Ectodermal cell (in vitro differentiated cells): Measurements from ENCODE around the gene NCOA3.

Experiments
- H3K27ac ChIP-seq: 2 replicates; pipeline ENCODE4 v1.7.0; 2013; ENCODE audit warnings: mild to moderate bottlenecking, low read depth, low read length; ENCODE audit not compliant: insufficient read depth, poor library complexity, severe bottlenecking
- H3K27me3 ChIP-seq: 2 replicates; pipeline ENCODE4 v1.7.0; 2013; ENCODE audit warnings: mild to moderate bottlenecking, low read length; ENCODE audit not compliant: insufficient read depth, control insufficient read depth, poor library complexity, severe bottlenecking
- H3K36me3 ChIP-seq: one replicate; pipeline ENCODE4 v1.7.0; 2013; ENCODE audit warnings: low read length; ENCODE audit not compliant: control insufficient read depth, insufficient read depth
- H3K4me1 ChIP-seq: one replicate; pipeline ENCODE4 v1.7.0; 2013; ENCODE audit warnings: low read length; ENCODE audit not compliant: control insufficient read depth, insufficient read depth
- H3K4me3 ChIP-seq: 2 replicates; pipeline ENCODE4 v1.7.0; 2013; ENCODE audit warnings: low read depth, low read length, control low read depth; ENCODE audit not compliant: insufficient read depth
- H3K9me3 ChIP-seq: 2 replicates; pipeline ENCODE4 v1.7.0; 2013; ENCODE audit warnings: mild to moderate bottlenecking, low read length, moderate library complexity; ENCODE audit not compliant: control insufficient read depth
- WGBS, 2 experiments: methylation state at CpG; one replicate each; pipeline ENCODE4 v1.1.7; 2013; ENCODE audit warnings: missing lambda C conversion rate in 2 of 2; 5-methylcytosine and 5-hydroxymethylcytosine counted together

Gene NCOA3

DNA sequence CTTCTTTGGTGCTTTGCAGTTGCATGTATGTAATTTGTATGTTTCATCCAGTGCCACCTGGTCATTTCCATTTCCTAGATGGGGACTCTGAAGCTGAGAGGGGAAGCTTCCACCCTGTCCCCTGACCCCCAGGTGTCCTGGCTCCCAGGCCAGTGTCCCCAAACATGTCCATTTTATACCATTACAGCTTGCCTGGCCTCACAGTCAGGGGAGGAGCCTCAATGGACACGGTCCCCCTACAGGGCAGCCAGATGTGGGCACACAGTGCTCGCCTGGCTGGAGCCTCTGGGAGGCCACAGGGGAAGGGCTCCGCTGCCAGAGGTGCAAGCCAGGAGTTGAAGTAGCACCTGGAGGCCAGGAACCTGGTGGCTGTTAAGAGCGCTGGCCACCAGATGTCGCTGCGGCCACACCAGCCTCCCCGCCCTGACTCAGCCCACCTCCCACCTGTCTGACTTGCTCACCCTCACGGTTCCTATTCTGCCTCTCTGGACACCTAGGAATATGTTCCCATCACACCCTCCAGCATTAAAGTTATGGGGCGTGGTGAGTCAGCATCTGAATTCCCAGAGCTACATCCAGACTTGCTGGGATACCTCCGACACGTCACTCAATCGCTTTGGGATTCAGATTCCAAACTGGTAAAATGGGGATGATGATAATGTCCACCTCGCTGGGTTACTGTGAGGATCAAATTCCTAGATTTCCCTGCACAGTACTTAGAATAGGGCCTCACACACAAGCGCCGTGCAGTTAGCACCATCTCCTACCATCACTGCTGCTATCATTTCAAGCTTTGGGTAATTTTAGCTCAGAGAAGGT is 176.2 kb downstream of the NCOA3 start:
- Histone ChIP-seq H3K9me3 (no peaks in the 10 kb centered on the region), H3K27ac (no peak overlapping the region), H3K4me3 (no peak overlapping the region), H3K36me3 (no peaks in the 10 kb centered on the region), H3K4me1 (no peaks in the 10 kb centered on the region), H3K27me3 (no peaks in the 10 kb centered on the region)
- 41 to 45% methylated on average over 15 of the region's 15 CpGs for WGBS, 2 experiments

DNA sequence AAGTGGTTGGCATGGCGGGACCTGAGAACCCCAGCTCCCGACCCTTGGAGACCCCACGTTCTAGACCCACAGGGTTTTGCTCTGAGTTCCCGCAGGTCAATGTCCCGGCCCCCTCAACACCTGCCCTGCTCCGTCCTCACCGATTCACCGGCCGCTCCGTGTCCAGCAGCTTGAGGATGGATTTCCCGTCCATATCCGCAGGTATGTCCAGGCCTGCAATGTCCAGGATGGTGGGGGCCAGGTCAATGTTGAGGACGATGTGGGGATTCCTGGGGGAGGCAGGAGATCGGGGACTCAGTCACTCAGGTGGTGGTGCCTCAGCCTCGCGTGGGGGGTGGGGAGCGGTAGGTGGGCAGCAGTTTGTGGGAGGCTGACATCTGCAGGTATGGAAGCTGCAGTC is 176.8 kb downstream of the NCOA3 start:
- WGBS, 2 experiments, result 95 to 97% methylated on average over 17 of the region's 17 CpGs
- no peaks in the 10 kb centered on the region for H3K9me3 ChIP-seq
- H3K27me3 ChIP-seq, result no peaks in the 10 kb centered on the region
- no peaks in the 10 kb centered on the region for H3K4me1 ChIP-seq
- H3K4me3 ChIP-seq, result no peak overlapping the region
- H3K27ac ChIP-seq, result no peak overlapping the region
- H3K36me3 ChIP-seq, result no peaks in the 10 kb centered on the region

GRCh38 chr20:47679462-47679861 is 177.8 kb downstream of the NCOA3 start:
- WGBS, 2 experiments, result 91 to 95% methylated on average over 4 of the region's 4 CpGs
- H3K27me3 ChIP-seq, result no peaks in the 10 kb centered on the region
- H3K4me3 ChIP-seq, result no peak overlapping the region
- no peaks in the 10 kb centered on the region for H3K36me3 ChIP-seq
- no peak overlapping the region for H3K27ac ChIP-seq
- no peaks in the 10 kb centered on the region for H3K9me3 ChIP-seq
- H3K4me1 ChIP-seq, result no peaks in the 10 kb centered on the region

DNA sequence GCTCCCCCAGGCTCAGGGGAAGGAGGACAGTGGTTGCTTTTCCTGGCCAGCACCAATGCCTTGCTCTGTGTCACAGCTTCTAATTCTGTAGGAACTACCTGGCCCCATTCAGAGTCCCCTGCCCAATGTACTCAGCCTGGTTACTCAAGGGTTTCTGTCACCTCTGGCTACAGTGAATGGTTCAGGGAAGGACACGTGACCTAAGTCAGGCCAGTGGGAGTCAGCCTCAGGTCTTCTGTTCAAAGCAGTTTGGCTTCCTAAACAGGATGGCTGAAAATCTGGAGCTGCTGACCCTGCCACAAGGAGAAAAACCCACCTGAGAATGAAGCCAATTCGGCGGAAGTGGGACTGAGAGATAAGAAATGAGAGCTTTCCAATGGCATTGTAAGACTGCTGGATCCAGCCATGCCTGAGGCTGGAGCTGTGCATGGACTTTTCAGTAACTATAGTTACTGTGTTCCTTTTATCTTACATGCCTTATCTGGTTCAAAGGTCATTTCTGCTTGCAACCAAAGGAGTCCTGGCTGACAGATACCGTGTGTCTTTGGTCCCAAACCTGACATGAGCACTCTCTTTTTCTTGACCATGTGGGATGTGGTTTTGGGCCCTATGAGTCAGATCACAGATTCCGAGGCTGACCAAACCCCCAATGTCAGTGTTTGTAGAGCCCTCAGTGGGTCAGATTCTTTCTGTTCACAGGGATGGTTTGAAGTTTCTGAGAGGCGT is 179.3 kb downstream of the NCOA3 start:
- Histone ChIP-seq H3K4me1 (no peaks in the 10 kb centered on the region), H3K9me3 (no peaks in the 10 kb centered on the region), H3K27me3 (no peaks in the 10 kb centered on the region), H3K36me3 (no peaks in the 10 kb centered on the region), H3K4me3 (no peak overlapping the region), H3K27ac (no peak overlapping the region)
- 91 to 93% methylated on average over 6 of the region's 6 CpGs for WGBS, 2 experiments

DNA sequence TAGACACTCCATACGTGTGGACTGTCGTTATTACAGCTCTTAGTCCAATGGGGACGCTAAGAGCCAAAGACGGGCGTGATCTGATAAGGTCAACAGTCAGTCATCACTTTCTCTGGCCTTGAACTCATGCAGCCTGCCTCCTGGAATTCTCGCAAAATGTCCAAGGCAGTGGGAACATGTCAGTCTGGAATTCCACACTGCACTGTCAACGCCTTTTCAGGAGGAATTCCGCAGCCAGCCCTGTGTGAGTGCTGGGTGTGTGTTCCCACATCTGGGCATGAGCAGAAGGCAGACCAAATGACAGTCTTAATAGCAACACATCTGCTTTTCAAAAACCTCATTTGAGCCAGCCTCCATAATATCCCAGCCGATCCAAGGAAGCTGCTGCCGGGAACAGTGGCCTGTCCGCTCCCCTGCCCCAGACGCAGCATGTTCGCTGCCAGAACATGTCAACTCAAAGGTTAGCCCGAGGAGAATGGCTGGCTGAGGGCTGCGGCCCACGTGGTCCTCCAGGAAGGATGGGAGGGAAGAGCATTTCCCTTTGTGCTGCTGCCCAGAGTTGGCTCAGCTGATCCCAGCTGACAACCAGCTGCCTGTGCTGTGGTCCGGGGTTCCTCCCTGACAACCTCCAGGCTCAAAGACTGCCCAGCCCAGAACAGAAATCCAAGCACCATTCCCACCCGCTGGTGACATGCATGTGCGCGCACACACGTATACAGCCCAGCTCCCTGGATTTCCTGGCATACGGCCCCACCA is 180.5 kb downstream of the NCOA3 start:
- Histone ChIP-seq H3K9me3 (no peaks in the 10 kb centered on the region), H3K36me3 (no peaks in the 10 kb centered on the region), H3K4me1 (no peaks in the 10 kb centered on the region), H3K27ac (no peak overlapping the region), H3K4me3 (no peak overlapping the region), H3K27me3 (no peaks in the 10 kb centered on the region)
- 89 to 92% methylated on average over 22 of the region's 22 CpGs for WGBS, 2 experiments

DNA sequence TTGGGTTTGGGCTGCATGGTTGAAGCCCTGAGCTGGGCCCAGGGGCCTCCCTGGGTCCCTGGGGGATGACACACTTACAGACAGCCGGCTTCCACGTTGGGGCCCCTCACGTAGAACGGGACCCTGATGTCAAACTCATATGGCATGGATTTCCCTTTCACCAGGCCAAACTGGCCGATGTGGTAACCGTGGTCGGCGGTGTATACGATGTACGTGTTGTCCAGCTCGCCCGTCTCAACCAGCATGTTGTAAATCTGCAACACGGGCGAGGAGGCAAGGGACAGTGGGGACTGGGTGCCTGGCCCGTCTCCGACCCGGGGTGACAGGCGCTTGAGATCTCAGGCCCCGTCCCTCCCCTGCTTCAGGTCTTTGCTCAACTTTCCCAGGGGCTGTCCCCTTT is 181.2 kb downstream of the NCOA3 start:
- no peaks in the 10 kb centered on the region for H3K27me3 ChIP-seq
- no peak overlapping the region for H3K4me3 ChIP-seq
- 94 to 96% methylated on average over 19 of the region's 19 CpGs for WGBS, 2 experiments
- no peak overlapping the region for H3K27ac ChIP-seq
- no peaks in the 10 kb centered on the region for H3K9me3 ChIP-seq
- no peaks in the 10 kb centered on the region for H3K4me1 ChIP-seq
- H3K36me3 ChIP-seq, result no peaks in the 10 kb centered on the region

DNA sequence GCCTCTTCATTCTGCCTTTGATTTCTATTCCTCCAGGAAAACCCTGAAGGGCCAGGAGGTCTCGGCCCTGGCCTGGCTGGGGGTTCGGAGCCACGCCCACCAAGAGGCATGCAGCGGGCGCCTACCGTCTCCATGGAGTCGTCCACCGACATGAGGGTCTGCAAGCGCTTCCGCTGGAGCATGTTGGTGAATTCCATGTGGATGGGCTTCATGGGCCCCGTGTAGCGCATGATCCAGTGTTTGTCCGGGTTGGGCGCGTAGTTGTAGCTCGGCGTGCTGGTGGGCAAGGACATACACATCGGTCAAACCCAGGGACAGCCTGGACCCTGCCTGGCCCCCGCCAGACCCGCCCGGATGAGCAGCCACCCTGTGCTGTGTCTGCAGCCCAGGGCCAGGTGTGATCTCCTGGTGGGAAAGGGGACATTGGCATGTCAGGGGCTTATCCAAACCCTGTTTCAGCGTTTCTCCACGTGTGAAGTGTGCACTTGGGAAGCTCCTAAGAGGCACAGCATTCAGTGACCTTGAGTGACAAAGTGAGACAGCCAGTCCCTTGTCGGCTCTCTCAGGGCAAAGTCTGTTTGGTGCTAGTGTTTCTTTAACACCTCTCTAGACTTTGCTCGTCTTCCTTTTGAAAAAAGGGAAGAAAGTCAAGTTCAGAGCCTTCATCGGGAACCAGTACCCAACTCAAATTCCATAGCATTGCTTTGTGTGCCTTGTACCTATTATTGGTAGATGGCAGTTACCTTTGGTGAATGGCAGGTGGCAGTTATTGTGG is 182.8 kb downstream of the NCOA3 start:
- H3K4me1 ChIP-seq, result no peaks in the 10 kb centered on the region
- no peaks in the 10 kb centered on the region for H3K36me3 ChIP-seq
- WGBS, 2 experiments, result 94 to 95% methylated on average over 26 of the region's 26 CpGs
- H3K4me3 ChIP-seq, result no peak overlapping the region
- H3K27ac ChIP-seq, result no peak overlapping the region
- no peaks in the 10 kb centered on the region for H3K9me3 ChIP-seq
- H3K27me3 ChIP-seq, result no peaks in the 10 kb centered on the region

DNA sequence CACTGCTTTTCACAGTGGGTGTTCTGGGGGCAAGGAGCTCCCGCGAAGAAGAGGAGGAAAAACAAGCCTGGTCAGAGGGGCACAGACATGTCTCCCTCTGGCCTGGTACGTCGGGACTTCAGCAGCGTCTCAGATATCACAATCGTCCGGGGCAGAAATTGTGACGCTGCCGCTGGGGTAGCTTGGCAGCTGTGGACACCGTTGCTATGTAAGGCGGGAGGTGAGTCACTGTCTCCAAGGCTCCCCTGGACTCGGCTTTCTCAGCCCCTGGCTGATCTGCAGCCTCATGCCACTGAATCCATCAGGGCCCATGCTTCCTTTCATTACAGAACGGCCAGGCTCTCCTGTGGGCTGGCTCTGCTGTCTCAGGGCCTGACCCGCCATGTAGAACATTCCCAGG is 184.9 kb downstream of the NCOA3 start:
- 84 to 89% methylated on average over 14 of the region's 14 CpGs for WGBS, 2 experiments
- no peaks in the 10 kb centered on the region for H3K4me1 ChIP-seq
- H3K36me3 ChIP-seq, result no peaks in the 10 kb centered on the region
- H3K4me3 ChIP-seq, result no peak overlapping the region
- H3K27ac ChIP-seq, result no peak overlapping the region
- H3K27me3 ChIP-seq, result no peaks in the 10 kb centered on the region
- H3K9me3 ChIP-seq, result no peaks in the 10 kb centered on the region

DNA sequence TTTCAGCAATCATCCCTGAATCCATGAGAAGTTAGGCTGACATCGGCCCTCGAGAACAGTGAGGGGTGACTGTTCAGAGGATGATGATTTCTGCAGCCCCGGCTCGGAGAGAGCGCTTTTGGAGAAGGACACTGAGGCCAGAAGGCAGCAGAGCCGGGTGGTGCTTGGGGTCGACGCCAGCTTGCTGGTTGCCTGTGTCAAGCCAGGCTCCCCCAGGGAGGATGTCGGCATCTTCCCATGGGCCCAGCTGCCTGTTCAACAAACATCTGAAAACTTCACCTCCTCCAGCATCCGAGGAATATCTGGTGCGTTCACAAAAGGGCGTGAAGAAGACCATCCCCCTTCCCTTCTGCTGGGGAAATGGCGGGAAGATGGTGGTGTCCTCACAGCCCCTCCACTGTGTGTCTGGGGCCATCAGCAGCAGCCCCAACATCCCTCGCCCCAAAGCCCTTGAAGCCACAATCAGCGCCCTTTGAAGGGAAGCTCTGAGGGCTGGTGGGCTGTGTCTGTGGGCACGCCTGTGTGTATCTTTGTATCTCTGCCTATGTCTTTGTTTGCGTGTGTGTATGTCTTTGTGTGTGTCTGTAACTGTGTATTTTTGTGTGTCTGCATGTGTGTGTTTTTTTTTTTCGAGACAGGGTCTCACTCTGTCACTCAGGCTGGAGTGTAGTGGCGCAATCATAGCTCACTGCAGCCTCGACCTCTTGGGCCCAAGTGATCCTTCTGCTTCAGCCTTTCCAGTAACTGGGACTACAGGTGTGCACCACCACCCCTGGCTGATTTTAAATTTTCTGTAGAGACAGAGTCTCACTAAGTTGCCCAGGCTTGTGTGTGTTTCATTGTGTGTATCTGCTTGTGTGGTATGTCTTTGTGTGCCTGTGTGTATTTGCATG is 185.7 kb downstream of the NCOA3 start:
- WGBS, 2 experiments, result 90 to 91% methylated on average over 20 of the region's 20 CpGs

More for the DNA sequence above, 185.7 kb downstream of the NCOA3 start:
- H3K36me3 ChIP-seq, result no peaks in the 10 kb centered on the region
- H3K4me3 ChIP-seq, result no peak overlapping the region
- no peaks in the 10 kb centered on the region for H3K27me3 ChIP-seq
- no peak overlapping the region for H3K27ac ChIP-seq
- H3K4me1 ChIP-seq, result no peaks in the 10 kb centered on the region
- no peaks in the 10 kb centered on the region for H3K9me3 ChIP-seq
